ENCODE results near the gene RERE.
A peak's percentile ranks its signal among the peaks of the same experiment; 100 is the strongest.

The RERE gene

DNA sequence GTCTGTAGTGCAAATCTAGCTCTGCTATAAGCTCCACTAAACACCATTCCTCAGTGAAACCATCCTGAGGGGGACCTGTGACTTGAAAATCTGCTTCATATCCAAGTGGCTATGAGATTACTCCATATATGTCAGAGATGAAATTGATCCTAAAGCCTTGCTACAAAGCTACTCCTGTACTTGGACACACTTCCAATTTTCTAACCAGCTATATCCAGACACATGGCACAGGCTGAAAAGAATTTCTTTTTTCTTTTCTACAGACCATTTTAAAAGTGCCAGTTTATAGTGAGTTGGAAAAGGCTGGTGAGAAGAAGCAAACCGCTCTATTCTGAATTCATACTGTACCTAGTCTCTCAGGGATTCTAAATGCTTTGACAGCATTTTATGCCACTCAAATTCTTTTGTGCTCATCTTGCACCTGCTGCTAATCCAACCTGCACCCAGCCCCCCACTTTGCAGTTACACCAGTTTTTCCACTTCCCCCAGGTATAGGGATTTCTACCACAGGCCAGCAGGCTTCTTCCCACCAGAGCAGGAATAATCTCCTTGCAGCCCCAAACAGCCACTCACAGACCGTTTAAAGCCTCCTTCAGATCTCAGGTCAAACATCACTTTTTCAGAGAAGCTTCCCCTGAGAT is 112.5 kb downstream of the RERE start:
- Histone ChIP-seq H3K9me3 (no peaks in the 10 kb centered on the region), H3K36me3 (no peaks in the 10 kb centered on the region), H3K4me1 (ENCODE audit: control insufficient read depth in 1 of 2, insufficient read depth in 1 of 2, low read depth in 1 of 2, low read length in 1 of 2) (peaks cover 25 to 31% of the 10 kb centered on the region in 2 experiments), H3K27me3 (peaks cover 25% of the 10 kb centered on the region), H3K4me3 (ENCODE audit: low read depth in 1 of 2, low read length in 1 of 2) (no peak overlapping the region), H3K27ac (no peak overlapping the region)
- TF ChIP-seq, protein P1, sequence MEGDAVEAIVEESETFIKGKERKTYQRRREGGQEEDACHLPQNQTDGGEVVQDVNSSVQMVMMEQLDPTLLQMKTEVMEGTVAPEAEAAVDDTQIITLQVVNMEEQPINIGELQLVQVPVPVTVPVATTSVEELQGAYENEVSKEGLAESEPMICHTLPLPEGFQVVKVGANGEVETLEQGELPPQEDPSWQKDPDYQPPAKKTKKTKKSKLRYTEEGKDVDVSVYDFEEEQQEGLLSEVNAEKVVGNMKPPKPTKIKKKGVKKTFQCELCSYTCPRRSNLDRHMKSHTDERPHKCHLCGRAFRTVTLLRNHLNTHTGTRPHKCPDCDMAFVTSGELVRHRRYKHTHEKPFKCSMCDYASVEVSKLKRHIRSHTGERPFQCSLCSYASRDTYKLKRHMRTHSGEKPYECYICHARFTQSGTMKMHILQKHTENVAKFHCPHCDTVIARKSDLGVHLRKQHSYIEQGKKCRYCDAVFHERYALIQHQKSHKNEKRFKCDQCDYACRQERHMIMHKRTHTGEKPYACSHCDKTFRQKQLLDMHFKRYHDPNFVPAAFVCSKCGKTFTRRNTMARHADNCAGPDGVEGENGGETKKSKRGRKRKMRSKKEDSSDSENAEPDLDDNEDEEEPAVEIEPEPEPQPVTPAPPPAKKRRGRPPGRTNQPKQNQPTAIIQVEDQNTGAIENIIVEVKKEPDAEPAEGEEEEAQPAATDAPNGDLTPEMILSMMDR (IDR thresholded peaks at IDR 0.05): no peak

GRCh38 chr1:8702850-8703810 is 114.3 kb downstream of the RERE start:
- H3K4me3 ChIP-seq (ENCODE audit: low read depth in 1 of 2, low read length in 1 of 2): peak overlapping the region; percentile 69 to 80
- H3K9me3 ChIP-seq: no peaks in the 10 kb centered on the region
- TF ChIP-seq, protein P1 (IDR thresholded peaks at IDR 0.05): no peak
- H3K36me3 ChIP-seq: no peaks in the 10 kb centered on the region
- peak overlapping the region; percentile 75 for H3K27ac ChIP-seq
- peaks cover 25% of the 10 kb centered on the region for H3K27me3 ChIP-seq
- H3K4me1 ChIP-seq (ENCODE audit: control insufficient read depth in 1 of 2, insufficient read depth in 1 of 2, low read depth in 1 of 2, low read length in 1 of 2): peaks cover 28 to 35% of the 10 kb centered on the region in 2 experiments

- Histone ChIP-seq H3K9me3 (no peaks in the 10 kb centered on the region), H3K4me1 (ENCODE audit: control insufficient read depth in 1 of 2, insufficient read depth in 1 of 2, low read depth in 1 of 2, low read length in 1 of 2) (peaks cover 28 to 35% of the 10 kb centered on the region in 2 experiments), H3K27ac (peak overlapping the region; percentile 75), H3K4me3 (ENCODE audit: low read depth in 1 of 2, low read length in 1 of 2) (peak overlapping the region; percentile 69 to 80), H3K27me3 (peaks cover 25% of the 10 kb centered on the region), H3K36me3 (no peaks in the 10 kb centered on the region)
- TF ChIP-seq, protein P1 (IDR thresholded peaks at IDR 0.05): no peak
Measured at GRCh38 chr1:8702472-8702849, 115.0 kb downstream of the RERE start.

DNA sequence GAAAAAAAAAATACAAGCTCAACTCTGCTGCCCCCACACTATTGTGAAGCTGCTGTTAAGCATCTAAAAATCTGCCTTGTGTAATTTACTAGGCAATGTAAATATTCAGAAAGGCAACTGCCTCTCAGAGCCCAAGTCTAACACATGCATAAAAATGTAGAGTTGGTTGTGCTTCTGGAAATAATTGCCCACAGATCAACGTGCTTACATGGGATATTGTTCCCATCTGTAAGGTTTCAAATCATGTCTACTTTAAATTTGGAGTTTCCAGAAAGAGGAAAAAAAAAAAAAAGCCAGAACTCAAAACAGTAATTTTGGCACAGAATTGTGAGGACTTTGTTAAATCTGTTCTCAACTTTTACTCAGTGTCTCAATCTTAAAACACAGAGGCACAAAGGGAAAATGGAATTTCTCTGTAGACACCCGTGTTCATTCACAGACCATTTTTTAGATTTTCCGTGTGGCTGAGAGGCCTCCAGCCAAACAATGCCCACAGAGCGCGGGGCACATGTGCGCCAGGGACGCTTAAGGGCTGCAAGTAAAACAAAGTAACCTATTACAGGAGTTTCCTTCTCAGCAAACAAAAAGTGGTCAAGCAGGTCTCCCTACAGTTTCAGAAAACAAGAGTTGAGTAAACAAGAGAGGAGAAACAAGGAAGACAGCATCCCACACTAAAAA is 115.5 kb downstream of the RERE start:
- peak overlapping the region; percentile 69 to 80 for H3K4me3 ChIP-seq (ENCODE audit: low read depth in 1 of 2, low read length in 1 of 2)
- peaks cover 25% of the 10 kb centered on the region for H3K27me3 ChIP-seq
- TF ChIP-seq, protein P1 (IDR thresholded peaks at IDR 0.05): no peak
- H3K27ac ChIP-seq: peak overlapping the region; percentile 75
- H3K36me3 ChIP-seq: no peaks in the 10 kb centered on the region
- no peaks in the 10 kb centered on the region for H3K9me3 ChIP-seq
- H3K4me1 ChIP-seq (ENCODE audit: control insufficient read depth in 1 of 2, insufficient read depth in 1 of 2, low read depth in 1 of 2, low read length in 1 of 2): peaks cover 28 to 35% of the 10 kb centered on the region in 2 experiments

DNA sequence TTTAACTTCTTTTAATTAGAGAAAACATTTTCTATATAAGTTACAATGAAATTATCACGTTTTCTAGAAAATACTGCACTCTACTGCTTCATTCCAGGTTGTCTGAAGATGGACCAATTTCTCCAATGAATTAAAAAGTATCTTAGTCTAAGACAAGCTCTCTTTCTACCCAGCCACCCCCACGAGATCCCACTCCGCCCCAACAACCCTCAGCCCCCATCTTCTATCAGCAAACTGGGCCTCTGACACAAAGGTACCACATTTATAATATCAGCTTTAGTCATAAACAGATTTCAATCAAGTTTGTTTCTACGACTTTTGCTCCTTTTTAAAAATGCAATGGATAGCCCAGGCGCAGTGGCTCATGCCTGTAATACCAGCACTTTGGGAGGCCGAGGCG is 117.8 kb downstream of the RERE start:
- no peaks in the 10 kb centered on the region for H3K9me3 ChIP-seq
- H3K36me3 ChIP-seq: no peaks in the 10 kb centered on the region
- H3K27me3 ChIP-seq: peaks cover 14% of the 10 kb centered on the region
- TF ChIP-seq, protein P1 (IDR thresholded peaks at IDR 0.05): no peak
- peaks cover 28 to 35% of the 10 kb centered on the region in 2 experiments for H3K4me1 ChIP-seq (ENCODE audit: control insufficient read depth in 1 of 2, insufficient read depth in 1 of 2, low read depth in 1 of 2, low read length in 1 of 2)
- no peak overlapping the region for H3K4me3 ChIP-seq (ENCODE audit: low read depth in 1 of 2, low read length in 1 of 2)
- no peak overlapping the region for H3K27ac ChIP-seq

All from neutrophil (primary cell).